ENCODE measurements around the gene SLC22A12.

DNA sequence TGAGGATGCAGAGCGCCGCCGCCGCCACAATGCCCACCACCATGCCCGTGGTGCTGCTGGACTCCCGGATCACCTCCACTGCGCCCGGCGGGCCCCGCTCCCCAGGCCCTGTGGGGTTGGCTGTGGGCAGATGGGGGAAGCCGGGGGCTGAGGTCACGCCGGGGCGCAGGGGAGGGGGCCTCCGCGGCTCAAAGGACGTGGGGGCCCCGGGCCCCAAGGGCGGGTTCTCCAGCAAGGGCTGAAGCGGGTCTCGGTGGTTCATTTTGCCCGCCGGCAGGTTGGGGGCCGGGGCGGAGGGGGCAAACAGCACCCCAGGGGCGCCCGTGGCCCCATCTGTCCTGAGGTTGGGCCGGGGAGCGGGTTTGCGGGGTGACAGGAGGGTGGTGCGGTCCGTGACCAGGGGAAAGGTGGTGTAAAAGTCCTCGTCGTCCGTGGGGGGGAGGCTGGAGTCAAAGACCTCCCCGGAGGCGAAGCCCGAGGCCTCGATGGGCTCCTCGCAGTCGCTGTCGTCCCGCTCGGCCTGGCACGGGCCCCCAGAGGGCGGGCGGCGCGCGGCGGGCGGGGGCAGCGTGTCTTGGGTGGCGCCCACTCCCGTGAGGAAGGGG lies 16.5 kb downstream of the SLC22A12 start:
- TF ChIP-seq, protein P1, sequence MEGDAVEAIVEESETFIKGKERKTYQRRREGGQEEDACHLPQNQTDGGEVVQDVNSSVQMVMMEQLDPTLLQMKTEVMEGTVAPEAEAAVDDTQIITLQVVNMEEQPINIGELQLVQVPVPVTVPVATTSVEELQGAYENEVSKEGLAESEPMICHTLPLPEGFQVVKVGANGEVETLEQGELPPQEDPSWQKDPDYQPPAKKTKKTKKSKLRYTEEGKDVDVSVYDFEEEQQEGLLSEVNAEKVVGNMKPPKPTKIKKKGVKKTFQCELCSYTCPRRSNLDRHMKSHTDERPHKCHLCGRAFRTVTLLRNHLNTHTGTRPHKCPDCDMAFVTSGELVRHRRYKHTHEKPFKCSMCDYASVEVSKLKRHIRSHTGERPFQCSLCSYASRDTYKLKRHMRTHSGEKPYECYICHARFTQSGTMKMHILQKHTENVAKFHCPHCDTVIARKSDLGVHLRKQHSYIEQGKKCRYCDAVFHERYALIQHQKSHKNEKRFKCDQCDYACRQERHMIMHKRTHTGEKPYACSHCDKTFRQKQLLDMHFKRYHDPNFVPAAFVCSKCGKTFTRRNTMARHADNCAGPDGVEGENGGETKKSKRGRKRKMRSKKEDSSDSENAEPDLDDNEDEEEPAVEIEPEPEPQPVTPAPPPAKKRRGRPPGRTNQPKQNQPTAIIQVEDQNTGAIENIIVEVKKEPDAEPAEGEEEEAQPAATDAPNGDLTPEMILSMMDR (IDR thresholded peaks at IDR 0.05; ENCODE audit: insufficient read depth, low read length, poor library complexity, severe bottlenecking), result no peak
- TF ChIP-seq EZH2phosphoT487 (conservative IDR thresholded peaks at IDR 0.05; ENCODE audit: low read length), result no peak

Data from SU-DHL-6 (cell line).